RWPE1 (cell line): ENCODE data around the gene SLC28A1.

Source experiments
- CTCF ChIA-PET: fragments of 350-600 bp; sonication (Branson Sonifier 250); formaldehyde crosslinking; extraction: SDS; loops from one replicate; lab custom pipeline; 2021; lab: Yijun Ruan, JAX
- POLR2A ChIA-PET: fragments of 400-600 bp; formaldehyde crosslinking; extraction: SDS; loops from one replicate; lab custom pipeline; 2020; ENCODE audit warnings: antibody characterized with exemption; ENCODE audit not compliant: low non-redundant PET; lab: Yijun Ruan, JAX
- DNase-seq: peaks from one replicate; pipeline ENCODE4 v3.0.0; 2012; ENCODE audit warnings: low spot score
- H3K27ac ChIP-seq: fragments of 450-650 bp; 2 replicates; pipeline ENCODE4 v1.5.1; 2017
- CTCF ChIP-seq: fragments of 450-650 bp; conservative IDR thresholded peaks from 2 replicates; pipeline ENCODE4 v1.5.1; 2017; ENCODE audit warnings: low read depth, mild to moderate bottlenecking

The SLC28A1 gene

GRCh38 chr15:84980196-84981053 lies 96.0 kb downstream of the SLC28A1 start:
- H3K27ac ChIP-seq: peak overlapping the region; percentile 88
- ChIA-PET CTCF (interaction anchor here (0.6 to 1.0 kb wide), 2 partner anchors 25 to 347 kb away, joined by 6 to 8 read pairs; no protein-coding TSS in a partner anchor), POLR2A (interaction anchor here (0.7 kb wide), 1 partner anchor 109 kb away, joined by 3 read pairs; no protein-coding TSS in a partner anchor)
- TF ChIP-seq CTCF: no peak
- peak; percentile 84 for DNase-seq

GRCh38 chr15:84981054-84981710 lies 96.7 kb downstream of the SLC28A1 start:
- ChIA-PET CTCF (interaction anchor here (0.5 to 1.0 kb wide), 2 partner anchors 26 to 442 kb away, joined by 3 to 8 read pairs; no protein-coding TSS in a partner anchor), POLR2A (interaction anchor here (0.7 kb wide), 1 partner anchor 108 kb away, joined by 3 read pairs; no protein-coding TSS in a partner anchor)
- TF ChIP-seq CTCF: no peak
- H3K27ac ChIP-seq: peak overlapping the region; percentile 88
- peak; percentile 99 for DNase-seq

- DNase-seq: peak; percentile 34
- no peak for TF ChIP-seq CTCF
- peak within 1 kb of the TSS; percentile 88 for H3K27ac ChIP-seq
- ChIA-PET CTCF (interaction anchor here (0.5 to 1.0 kb wide), 3 partner anchors 27 to 442 kb away, joined by 3 to 8 read pairs (median 6); no protein-coding TSS in a partner anchor), POLR2A (no interaction called here)
These were observed 97.3 kb downstream of the SLC28A1 start, which contains the start of gene PDE8A for GRCh38 chr15:84981711-84982300. TSS of gene PDE8A (plus strand) at chr15:84981856. CDS start at chr15:84982163, 307 bp downstream.

GRCh38 chr15:84982301-84982920 lies 97.9 kb downstream of the SLC28A1 start:
- POLR2A ChIA-PET: no interaction called here
- TF ChIP-seq CTCF: no peak
- CTCF ChIA-PET: interaction anchor here (0.8 kb wide), 1 partner anchor 27 kb away, joined by 6 read pairs; no protein-coding TSS in a partner anchor
- DNase-seq: no peak
- peak overlapping the region; percentile 88 for H3K27ac ChIP-seq

GRCh38 chr15:84983294-84983693 lies 98.8 kb downstream of the SLC28A1 start:
- ChIA-PET POLR2A (no interaction called here), CTCF (interaction anchor here (0.6 kb wide), 1 partner anchor 10 kb away, joined by 3 read pairs; no protein-coding TSS in a partner anchor)
- no peak for TF ChIP-seq CTCF
- no peak for DNase-seq
- H3K27ac ChIP-seq: no peak overlapping the region
